ENCODE measurements around the gene DCAF6.

DCAF6 gene

DNA sequence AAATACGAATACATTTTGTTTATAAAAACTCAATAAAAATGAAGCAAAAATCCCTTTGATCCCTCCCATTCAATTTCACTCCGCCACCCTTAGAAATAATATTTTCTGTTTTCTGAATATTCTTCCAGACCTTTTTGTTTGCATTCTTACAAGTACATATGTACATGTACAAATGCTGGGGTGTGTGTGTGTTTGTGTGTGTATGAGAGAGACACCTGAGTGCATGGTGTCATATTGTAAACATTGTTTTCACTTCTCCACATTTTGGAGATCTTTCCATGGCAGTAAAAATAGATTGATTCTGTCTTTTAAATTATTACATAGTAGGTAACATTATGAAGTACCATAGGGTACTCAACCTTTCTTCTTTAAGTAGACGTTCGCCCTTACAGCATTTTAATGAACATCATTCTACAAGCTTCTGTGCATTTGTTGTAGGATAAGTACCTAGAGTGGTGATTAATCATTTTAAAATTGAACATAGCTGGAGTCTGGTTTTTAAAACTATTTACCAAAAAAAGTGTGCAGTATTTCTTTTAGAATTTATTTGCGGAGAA, 1.7 kb downstream of the DCAF6 start:
- H3K4me3 ChIP-seq (ENCODE audit: low read depth, low read length), result peak overlapping the region; percentile 75
- DNase-seq (ENCODE audit: low read depth), result no peak
- TF ChIP-seq, protein P1, sequence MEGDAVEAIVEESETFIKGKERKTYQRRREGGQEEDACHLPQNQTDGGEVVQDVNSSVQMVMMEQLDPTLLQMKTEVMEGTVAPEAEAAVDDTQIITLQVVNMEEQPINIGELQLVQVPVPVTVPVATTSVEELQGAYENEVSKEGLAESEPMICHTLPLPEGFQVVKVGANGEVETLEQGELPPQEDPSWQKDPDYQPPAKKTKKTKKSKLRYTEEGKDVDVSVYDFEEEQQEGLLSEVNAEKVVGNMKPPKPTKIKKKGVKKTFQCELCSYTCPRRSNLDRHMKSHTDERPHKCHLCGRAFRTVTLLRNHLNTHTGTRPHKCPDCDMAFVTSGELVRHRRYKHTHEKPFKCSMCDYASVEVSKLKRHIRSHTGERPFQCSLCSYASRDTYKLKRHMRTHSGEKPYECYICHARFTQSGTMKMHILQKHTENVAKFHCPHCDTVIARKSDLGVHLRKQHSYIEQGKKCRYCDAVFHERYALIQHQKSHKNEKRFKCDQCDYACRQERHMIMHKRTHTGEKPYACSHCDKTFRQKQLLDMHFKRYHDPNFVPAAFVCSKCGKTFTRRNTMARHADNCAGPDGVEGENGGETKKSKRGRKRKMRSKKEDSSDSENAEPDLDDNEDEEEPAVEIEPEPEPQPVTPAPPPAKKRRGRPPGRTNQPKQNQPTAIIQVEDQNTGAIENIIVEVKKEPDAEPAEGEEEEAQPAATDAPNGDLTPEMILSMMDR (IDR thresholded peaks at IDR 0.05; ENCODE audit: low read depth, low read length, missing control alignments), result no peak

DNA sequence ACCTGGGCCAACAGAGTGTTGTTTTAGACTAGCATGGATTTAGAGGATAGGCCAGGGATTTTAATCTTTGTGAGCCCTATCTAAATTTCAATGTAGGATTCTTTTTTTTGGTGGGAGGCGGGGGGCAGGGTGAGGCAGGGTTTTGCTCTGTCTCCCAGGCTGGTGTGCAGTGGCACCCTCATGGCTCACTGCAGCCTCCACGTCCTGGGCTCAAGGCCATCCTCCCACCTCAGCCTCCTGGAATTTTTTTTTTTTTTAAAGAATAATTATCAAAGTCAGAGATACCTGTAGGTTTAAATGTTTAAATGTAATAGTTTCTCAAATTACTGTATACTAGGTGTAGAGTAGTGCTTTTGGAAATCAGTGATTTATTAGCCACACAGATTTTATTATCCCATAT, 3.8 kb downstream of the DCAF6 start:
- TF ChIP-seq, protein P1 (IDR thresholded peaks at IDR 0.05; ENCODE audit: low read depth, low read length, missing control alignments), result no peak
- no peak for DNase-seq (ENCODE audit: low read depth)
- H3K4me3 ChIP-seq (ENCODE audit: low read depth, low read length), result no peak overlapping the region

DNA sequence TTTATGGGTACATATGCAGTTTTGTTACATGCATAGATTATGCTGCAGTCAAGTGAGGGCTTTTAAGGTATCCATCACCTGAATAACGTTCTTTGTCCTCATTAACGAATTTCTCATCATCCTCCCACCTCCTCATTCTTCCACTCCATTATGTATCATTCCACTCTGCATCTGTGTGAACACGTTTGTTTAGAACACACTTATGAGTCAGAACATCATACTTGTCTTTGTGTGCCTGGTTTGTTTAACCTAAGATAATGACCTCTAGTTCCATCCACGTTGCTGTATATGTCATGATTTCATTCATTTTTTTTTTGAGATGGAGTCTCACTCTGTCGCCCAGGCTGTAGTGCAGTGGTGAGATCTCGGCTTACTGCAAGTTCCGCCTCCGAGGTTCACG, 7.1 kb downstream of the DCAF6 start:
- TF ChIP-seq, protein P1 (IDR thresholded peaks at IDR 0.05; ENCODE audit: low read depth, low read length, missing control alignments), result no peak
- no peak for DNase-seq (ENCODE audit: low read depth)
- no peak overlapping the region for H3K4me3 ChIP-seq (ENCODE audit: low read depth, low read length)

DNA sequence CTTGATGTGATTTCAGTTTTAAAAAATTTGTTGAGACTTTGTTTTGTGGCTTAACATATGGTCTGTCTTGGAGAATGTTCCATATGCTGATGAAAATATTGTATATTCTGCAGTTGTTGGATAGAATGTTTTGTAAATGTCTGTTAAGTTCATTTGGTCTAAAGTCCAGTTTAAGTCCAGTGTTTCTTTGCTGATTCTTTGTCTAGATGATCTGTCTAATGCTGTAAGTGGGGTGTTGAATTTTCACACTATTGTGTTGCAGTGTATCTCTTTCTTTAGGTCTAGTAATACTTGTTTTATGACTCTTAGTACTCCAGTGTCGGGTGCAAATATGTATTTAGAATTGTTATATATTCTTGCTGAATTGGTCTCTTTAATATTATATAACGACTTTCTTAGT, 11.2 kb downstream of the DCAF6 start:
- no peak overlapping the region for H3K4me3 ChIP-seq (ENCODE audit: low read depth, low read length)
- TF ChIP-seq, protein P1 (IDR thresholded peaks at IDR 0.05; ENCODE audit: low read depth, low read length, missing control alignments), result no peak

DNA sequence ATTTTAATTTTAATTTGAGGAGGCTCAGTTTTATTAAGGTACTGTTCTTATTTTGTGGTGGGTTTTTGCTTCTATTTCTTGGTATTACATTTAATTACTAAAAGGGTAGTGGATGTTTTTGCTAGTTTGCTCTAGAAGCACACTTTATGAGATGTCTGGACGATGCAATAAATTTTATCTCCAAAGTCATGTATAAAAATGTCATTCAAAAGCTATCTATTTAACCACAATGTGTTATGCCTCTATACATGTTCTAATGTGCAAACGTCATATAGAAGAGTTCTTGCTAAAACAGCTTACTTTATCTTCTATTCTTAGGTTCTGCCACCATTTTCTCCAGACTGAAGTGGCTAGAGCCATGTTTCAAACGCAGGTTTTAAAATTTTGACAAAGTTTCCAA, 13.3 kb downstream of the DCAF6 start:
- no peak overlapping the region for H3K4me3 ChIP-seq (ENCODE audit: low read depth, low read length)
- TF ChIP-seq, protein P1 (IDR thresholded peaks at IDR 0.05; ENCODE audit: low read depth, low read length, missing control alignments), result no peak
- no peak for DNase-seq (ENCODE audit: low read depth)

More for the DNA sequence above, 11.2 kb downstream of the DCAF6 start:
- DNase-seq (ENCODE audit: low read depth), result no peak

DNA sequence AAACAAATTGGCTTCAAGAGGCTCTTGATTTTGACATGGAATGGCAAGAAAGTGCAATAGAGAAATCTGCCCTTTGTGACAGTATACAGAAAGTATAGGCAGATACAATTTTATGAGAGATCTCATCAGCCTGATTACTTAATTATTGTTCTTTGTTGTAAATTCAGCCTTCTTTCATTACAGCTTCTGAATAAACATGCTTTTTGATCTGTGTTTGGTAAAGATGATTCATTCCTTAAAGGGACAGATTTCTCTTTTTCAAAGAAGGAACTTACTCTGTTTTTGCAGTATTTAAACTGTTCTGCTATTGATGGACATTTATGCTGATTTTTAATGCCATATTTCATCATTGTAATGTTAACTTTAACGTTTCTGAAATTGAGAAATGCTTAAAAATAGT, 14.1 kb downstream of the DCAF6 start:
- no peak overlapping the region for H3K4me3 ChIP-seq (ENCODE audit: low read depth, low read length)
- TF ChIP-seq, protein P1 (IDR thresholded peaks at IDR 0.05; ENCODE audit: low read depth, low read length, missing control alignments), result no peak
- DNase-seq (ENCODE audit: low read depth), result no peak

DNA sequence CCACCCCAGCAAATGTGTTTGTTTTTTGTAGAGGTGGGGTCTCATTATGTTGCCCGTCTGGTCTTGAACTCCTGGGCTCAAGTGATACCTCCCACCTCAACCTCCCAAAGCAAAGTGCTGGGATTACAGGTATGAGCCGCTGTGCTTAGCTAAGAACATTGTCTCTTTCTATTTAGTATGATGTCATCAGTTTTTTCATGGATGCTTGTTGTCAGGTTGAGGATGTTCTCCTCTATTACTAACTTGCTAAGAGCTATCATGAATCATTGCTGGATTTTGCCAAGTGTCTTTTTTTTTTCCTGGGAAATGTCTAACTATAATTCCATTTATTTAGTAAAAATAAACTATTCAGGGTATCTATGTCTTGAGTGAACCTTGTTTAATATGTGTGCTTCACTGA, 19.4 kb downstream of the DCAF6 start:
- no peak overlapping the region for H3K4me3 ChIP-seq (ENCODE audit: low read depth, low read length)
- TF ChIP-seq, protein P1 (IDR thresholded peaks at IDR 0.05; ENCODE audit: low read depth, low read length, missing control alignments), result no peak
- no peak for DNase-seq (ENCODE audit: low read depth)

Measured in GM12864 (cell line).